Cardiac atrium fibroblast (primary cell): ENCODE data around the gene GGT5. TPM values are rescaled to one million over a fixed set of nuclear protein-coding genes. Genes with fewer than 3 reads are reported as not detected.

Experiments used
- total RNA-seq: library from RNA; depleted of rRNA; stranded (reverse); fragments of >200 nt; gene quantifications from 2 replicates; pipeline ENCODE4 v1.2.3, GENCODE V29; 2015

GGT5 gene
- 173 and 218 TPM in 2 replicates for total RNA-seq

GRCh38 chr22:24245030-24245431, at the start of gene GGT5:
Gene GGT5, minus strand, starts transcription at chr22:24245082. Its CDS starts 357 bp downstream, at chr22:24244725.

GRCh38 chr22:24270556-24271385, 25.9 kb upstream of the GGT5 start, which contains the start of gene SPECC1L:
Gene SPECC1L, plus strand, starts transcription at chr22:24270831. Its CDS starts 31,401 bp downstream, at chr22:24302232.

GRCh38 chr22:24181088-24181995, 63.5 kb downstream of the GGT5 start, which contains the start of gene SUSD2:
Gene SUSD2, plus strand, starts transcription at chr22:24181487. Its CDS starts 33 bp downstream, at chr22:24181520.

Other genes starting within 250 kb of the GGT5 start
- gene GSTT4, start 239.6 kb downstream of the GGT5 start, total RNA-seq = not detected in 2 replicates
- 20.9 and 28.5 TPM in 2 replicates for gene CABIN1, start 233.8 kb downstream of the GGT5 start, total RNA-seq
- gene SUSD2, start 63.6 kb downstream of the GGT5 start, total RNA-seq = 25.3 and 54.0 TPM in 2 replicates
- gene SPECC1L, start 25.7 kb upstream of the GGT5 start, total RNA-seq = 25.8 and 29.6 TPM in 2 replicates
- gene ADORA2A, start 182.5 kb upstream of the GGT5 start, total RNA-seq = 5.1 and 6.8 TPM in 2 replicates